ENCODE measurements around the gene AQP12A.
"Not testable (repeated sequence)": the region's sequence is repeated elsewhere in the genome, so short reads cannot be mapped to it uniquely, and the experiment has no call there.

AQP12A gene, protein sequence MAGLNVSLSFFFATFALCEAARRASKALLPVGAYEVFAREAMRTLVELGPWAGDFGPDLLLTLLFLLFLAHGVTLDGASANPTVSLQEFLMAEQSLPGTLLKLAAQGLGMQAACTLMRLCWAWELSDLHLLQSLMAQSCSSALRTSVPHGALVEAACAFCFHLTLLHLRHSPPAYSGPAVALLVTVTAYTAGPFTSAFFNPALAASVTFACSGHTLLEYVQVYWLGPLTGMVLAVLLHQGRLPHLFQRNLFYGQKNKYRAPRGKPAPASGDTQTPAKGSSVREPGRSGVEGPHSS

GRCh38 chr2:240691631-240692420 is at the start of gene AQP12A:
TSS of gene AQP12A (plus strand) at chr2:240691866. CDS start at chr2:240691914, 48 bp downstream.
- not testable (repeated sequence) for DNase-seq

DNA sequence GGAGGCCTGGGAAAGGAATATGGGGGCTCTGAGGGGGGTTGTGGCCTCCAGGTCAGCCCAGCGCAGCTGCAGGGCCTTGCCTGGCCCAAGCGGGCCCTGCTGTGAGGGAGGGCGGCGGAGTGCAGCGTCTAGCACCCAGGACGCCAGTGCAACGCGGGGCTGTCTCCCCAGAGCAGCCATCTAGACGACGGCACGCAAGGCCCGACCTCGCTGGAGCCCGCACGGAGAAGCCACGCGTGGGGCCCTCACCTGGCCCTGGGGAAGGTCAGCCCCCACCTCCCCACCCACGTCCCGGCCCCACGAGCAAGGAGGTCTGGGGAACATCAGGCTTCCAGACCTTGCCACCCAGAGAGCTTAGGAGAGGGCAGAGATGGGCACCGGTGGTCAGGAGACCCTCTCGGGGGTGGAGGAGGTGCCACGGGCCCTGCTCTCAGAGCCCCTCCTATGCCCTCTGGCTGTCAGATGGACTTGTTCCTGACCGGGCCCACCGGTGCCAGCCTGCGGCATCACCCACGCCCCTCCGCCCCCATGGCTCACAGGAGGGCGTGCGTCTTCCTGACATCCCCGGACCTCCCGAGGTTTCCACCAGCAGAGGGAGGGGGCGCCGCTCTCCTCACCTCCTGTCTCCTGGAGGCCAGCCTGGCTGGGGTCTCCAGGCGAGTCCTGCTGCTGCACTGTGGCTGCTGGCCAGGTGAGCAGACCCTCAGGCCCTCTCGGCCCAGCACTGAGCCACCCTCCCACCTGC is 49.4 kb upstream of the AQP12A start:
- DNase-seq = no peak

DNA sequence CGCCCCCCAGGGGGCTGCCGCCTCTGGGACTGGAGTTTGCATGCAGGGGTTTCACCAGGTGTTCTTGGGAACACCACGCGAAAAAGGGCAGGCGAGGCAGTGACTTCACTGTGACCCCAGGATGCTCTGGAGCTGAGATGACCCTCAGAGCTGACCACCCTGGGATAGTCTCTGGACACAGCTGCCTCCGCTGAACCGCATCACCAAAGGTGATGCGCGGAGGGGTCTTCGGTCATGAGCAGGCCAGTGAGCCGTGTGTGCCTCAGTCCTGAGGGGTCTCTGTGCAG is 48.9 kb upstream of the AQP12A start:
- DNase-seq = no peak

DNA sequence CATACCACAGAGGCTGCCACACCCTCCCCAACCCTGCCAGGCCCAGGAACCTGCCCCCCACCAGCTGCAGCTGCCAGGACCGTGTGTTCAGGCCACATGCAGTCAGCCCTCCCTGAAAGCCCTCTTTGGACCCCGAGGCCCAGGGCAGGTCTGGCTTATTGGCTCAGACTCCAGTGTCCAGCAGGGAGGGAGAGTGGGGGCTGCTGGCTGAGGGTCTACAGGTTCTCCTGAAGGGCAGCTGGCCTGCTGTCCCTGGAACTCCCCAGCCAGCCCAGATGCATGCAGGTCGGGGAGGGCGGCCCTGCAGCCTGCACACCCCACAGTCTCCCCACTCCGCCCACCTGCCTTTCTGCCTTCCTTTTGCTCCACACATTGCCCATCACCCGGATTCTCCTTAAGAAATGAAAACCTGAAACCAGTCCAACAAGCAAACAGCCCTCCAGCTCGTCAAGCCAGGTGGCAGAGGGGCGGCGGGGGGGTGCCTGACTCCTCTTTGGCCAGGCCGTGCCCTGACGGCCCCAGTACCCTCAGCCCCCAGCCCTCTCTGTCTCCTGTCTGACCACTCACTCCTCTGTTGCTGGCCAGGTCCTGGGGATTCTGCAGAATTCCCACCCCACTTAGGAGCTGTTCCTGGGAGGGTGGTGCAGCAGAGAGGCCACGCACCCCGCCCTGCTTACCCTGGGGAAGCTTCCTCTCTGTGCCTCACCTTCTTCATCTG is 48.4 kb upstream of the AQP12A start:
- DNase-seq = no peak

DNA sequence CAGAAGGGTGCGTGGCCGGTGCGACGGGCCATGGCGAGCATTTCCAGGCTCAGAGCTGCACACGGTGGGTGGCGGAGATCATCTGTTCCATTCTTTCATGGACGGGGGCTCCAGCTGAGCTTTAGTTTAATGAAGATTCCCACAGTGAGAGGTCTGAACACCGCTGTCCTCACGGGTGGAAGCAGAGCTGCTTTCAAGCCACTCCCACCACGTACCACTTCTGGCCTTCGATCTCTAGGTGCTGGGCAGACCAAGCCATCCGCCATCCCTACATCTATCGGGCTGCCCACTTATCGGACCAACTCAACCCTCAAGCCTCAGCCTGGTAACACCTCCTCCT is 47.9 kb upstream of the AQP12A start:
- no peak for DNase-seq

DNA sequence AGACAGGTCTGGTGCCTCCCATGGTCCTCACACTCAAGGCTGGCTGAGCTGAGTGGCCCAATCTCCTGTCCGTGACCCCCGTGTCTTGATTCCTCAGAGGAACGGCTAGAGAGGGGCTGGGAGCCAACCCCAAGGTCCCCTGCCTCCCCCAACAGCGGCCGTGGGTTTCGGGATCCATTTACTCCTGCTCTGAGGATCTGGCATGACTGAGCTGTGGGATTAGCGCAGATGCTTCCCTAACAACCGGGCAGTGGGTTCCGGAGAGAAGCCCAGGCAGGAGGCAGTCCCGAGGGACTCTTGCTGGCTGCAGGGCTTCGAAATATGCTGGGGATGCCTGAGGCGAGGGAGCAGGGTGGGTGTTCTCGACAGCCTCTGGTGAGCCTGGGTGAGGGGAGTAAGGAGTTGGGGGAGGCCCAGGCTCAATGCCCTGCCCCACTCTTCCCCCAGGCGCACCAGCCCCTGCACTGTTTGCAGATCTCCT is 47.5 kb upstream of the AQP12A start:
- no peak for DNase-seq

DNA sequence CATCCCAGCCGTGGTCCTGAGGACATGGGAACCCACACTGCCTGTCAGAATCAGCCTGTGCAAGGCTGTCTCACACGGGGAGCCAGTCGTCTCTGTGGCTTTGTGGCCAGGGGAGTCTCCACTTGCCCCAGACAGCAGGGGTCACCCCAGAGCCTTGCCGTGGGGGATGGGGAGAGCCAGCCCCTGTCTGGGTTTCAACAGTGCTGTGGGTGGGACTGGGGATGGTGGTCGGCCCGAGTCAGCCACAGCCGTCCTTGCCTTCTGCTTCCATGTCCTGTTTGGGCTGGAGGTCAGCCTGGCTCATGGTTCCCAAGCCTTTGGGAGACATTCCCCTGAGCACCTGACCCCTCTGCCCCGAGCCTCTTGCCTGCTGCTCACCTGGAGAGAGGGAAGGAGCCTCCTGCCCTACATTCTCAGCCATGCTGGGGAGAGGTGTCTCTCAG is 46.8 kb upstream of the AQP12A start:
- no peak for DNase-seq

GRCh38 chr2:240645346-240645745 is 46.3 kb upstream of the AQP12A start:
- no peak for DNase-seq

- DNase-seq = no peak
Observed at GRCh38 chr2:240645801-240646175, 45.9 kb upstream of the AQP12A start.

DNA sequence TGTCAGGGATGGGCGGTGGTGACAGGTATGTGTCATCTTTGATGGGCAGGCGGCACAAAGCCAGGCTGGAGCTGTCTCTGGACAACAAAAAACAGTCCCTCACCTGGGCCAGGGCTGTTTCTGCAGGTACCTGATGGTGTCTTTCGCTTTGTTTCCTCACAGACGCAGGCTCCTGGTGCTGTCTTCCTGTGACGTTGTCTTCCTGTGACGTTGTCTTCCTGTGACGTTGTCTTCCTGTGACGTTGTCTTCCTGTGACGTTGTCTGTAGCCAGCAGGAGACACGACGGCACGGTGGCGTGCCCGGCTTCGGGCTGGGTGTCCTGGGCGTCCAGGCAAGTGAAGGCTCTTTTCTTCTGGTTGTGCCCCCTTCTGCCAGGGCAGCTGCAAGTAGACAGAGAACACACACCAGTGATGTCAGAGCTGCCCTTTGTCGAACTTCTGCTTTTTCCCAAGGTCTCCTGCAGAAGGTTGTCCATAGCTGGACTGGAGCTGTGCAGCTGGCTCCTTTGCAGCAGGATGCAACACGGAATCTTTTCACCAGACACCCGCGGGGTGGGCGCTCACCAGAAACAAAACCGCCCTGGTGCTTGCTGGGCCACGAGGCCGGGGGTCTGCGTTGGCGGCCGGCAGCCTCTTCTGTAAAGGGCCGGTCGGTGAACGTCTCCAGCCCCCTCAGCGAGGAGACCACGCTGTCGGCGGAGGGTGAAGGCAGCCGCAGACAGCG is 45.3 kb upstream of the AQP12A start:
- no peak for DNase-seq

GRCh38 chr2:240646900-240647502 is 44.7 kb upstream of the AQP12A start:
- no peak for DNase-seq

GRCh38 chr2:240647503-240648154 is 44.0 kb upstream of the AQP12A start:
- no peak for DNase-seq

GRCh38 chr2:240648155-240648649 is 43.5 kb upstream of the AQP12A start:
- no peak for DNase-seq

GRCh38 chr2:240648650-240649275 is 42.9 kb upstream of the AQP12A start:
- no peak for DNase-seq

DNA sequence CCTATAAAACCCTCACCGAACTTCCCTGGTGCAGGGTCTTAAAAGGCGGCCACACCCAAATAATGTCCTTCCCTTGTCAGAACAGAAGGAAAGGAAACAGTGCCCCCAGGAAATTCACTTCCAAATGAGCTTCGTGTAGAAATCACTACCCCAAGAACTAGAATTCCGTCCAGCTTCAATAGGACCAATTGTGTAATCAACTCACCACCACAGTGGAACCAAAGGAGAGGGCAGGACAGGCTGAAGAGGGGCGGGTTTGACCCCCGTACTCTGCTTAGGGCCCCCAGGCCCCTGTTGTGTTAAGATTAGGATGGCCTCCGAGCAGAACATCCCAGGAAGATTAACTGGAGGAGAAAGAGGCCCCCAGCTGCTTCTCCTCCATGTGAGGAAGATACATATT is 42.3 kb upstream of the AQP12A start:
- DNase-seq = no peak

- DNase-seq = no peak
Observed at GRCh38 chr2:240650254-240650965, 41.3 kb upstream of the AQP12A start.

GRCh38 chr2:240651185-240651584 is 40.5 kb upstream of the AQP12A start:
- DNase-seq = no peak

- DNase-seq = no peak
Observed at GRCh38 chr2:240655931-240656886, 35.5 kb upstream of the AQP12A start.

GRCh38 chr2:240659883-240660282 is 31.8 kb upstream of the AQP12A start:
- DNase-seq = not testable (repeated sequence)

All from stimulated activated CD4-positive, alpha-beta T cell treated with anti-CD3 and anti-CD28 coated beads, Interleukin-15, amount 100 ng/mL, for 24 hours (primary cell).